NCI-H1105 treated with DMSO at 0.1 percent for 48 hours (cell line): ENCODE results near the gene ADK.
"Not testable (repeated sequence)": the region's sequence is repeated elsewhere in the genome, so short reads cannot be mapped to it uniquely, and the experiment has no call there.

Experiments
- DNase-seq: peaks from one replicate; lab custom pipeline; 2025; lab: John Stamatoyannopoulos, UW

The ADK gene

DNA sequence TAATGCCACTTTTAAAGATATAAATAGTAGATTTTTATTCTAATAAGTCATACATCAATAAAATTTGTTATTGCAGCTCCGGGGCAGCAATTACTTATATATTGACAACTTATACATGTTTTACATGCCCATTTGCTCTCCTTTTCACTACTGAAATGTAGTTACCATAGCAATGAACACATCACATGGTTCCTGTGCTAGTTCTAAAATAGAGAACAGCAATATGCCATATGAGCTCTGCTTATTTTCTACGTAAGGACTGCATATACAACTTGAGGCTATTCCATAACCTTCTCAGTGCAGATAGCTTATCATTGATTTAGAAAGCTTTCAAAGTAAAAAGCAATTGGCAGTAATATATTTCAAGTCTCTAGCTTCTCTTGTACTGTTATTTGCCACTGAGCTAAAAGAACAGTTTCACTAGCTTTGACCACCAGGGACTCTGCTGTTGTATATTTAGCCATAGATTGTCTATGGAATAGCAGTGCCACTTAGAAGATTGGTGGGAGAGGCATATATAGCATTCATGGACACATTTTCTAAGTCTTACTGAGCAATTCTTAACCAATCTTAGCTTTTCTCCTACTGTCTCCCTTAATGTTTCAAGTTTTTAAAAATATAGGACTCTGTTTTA lies 405.2 kb downstream of the ADK start:
- no peak for DNase-seq

DNA sequence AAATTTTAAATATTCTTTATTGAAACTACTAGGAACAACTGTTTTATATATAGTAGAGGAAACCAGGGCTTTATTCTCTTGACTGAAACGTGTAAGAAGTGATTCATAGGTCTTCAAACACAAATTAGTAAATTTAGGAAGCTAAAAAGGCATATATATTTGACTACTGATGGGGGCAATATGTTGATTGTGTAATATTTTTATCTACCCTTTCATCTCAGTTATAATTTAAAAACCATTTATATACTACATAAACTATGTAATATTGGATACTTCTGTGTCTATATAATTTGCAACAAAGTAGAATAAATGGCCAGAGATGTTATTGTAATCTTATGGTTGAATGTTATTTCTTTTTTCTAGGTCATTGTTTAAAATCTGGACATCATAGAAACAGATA lies 406.1 kb downstream of the ADK start:
- DNase-seq = no peak

DNA sequence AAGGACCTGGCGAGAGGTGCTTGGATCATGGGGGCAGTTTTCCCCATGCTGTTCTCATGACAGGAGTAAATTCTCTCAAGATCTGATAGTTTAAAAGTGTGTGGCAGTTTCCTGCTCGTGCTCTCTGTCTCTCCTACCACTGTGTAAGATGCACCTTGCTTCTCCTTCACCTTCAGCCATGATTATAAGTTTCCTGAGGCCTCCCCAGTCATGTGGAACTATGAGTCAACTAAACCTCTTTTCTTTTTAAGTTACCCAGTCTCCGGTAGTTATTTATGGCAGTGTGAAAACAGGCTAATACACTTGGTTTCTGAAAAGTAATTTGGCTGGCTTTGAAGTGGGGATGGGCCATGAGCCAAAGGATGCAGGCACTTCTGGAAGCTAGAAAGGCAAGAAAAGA lies 407.4 kb downstream of the ADK start:
- DNase-seq = no peak

DNA sequence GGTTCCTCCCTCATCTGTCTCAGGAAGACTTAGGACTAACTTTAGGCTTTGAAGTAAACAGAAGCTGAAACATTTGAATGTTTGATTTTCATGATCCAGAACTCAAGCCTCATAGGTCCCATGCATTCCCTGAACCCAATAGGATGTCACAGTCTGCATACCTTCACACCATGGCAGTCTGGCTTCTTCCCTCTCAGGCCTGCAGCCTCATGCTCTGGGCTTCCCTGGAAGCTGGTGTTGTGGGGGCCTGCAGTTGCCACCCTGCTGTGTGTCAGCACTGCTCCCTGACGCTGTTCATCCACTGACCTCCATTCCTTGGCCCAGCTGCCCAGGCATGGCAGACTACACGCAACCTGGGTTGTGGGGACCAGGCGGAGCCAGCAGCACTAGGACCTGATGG lies 407.9 kb downstream of the ADK start:
- no peak for DNase-seq

DNA sequence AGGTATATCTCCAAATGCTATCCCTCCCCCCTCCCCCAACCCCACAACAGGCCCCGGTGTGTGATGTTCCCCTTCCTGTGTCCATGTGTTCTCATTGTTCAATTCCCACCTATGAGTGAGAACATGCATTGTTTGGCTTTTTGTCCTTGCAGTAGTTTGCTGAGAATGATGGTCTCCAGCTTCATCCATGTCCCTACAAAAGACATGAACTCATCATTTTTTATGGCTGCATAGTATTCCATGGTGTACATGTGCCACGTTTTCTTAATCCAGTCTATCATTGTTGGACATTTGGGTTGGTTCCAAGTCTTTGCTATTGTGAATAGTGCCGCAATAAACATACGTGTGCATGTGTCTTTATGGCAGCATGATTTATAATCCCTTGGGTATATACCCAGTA lies 417.9 kb downstream of the ADK start:
- not testable (repeated sequence) for DNase-seq

DNA sequence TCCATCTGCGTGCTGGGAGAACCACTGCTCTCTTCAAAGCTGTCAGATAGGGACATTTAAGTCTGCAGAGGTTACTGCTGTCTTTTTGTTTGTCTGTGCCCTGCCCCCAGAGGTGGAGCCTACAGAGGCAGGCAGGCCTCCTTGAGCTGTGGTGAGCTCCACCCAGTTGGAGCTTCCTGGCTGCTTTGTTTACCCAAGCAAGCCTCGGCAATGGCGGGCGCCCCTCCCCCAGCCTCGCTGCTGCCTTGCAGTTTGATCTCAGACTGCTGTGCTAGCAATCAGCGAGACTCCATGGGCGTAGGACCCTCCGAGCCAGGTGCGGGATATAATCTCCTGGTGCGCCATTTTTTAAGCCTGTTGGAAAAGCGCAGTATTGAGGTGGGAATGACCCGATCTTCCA lies 422.5 kb downstream of the ADK start:
- not testable (repeated sequence) for DNase-seq

DNA sequence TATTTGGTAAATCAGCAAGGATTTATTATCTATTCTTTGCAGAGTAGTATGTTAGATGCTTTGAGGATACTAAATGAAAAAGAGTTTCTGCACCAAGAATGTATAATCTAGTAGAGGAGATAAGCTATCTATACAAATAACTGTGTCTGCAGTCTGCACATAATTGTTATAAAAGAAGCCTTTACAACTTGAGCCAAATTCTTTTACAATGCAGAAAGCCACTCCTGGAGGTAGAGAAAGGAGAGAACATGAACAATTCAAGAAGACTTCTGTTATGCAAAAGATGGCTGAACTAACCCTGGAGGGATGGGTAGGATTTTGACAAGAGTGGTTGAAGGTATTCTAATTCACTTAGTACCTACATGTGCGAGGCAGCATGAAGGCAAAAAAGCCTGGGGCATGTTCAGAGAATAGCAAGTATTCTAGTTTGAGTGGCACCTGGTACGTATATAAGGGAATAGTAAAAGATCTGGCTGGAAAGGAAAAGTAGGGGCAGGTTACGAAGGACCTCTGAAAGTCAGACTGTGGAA lies 424.2 kb downstream of the ADK start:
- DNase-seq = no peak

DNA sequence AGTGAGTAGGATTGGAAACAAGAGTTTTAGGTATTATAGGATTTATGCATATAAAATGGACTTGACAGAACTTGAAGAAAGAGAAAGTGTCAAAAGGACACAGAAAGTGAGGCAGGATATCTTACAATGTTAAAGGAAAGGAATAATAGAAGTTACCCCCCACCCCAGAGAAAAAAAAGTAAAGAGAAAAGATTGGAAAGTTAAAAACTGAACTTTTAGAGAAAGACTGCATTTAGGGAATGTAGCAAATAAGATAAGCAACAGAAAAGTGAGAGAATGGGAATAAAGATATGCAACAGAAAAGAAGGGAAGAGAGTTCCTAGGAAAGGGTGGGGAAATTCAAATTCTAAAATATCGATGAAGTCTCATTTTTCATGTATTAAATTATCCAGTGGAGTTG lies 424.9 kb downstream of the ADK start:
- no peak for DNase-seq

DNA sequence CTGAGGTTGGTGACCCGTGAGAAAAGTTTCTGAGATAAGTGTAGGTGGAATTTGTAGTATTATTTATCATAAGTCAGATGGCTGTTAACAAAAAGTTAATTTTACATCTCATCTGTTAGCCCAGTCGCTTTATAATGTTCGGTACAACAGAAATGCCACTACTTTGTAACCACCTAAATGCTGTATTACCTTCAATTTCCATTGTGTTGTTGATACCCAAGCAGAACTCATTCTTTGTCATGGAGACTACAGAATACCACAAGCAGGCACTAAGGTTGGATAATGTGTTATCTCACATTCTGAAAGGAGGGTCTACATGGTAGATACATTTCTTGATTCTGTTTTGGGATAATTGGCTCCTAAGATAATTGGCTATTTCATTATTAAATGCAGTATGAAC lies 425.6 kb downstream of the ADK start:
- no peak for DNase-seq

DNA sequence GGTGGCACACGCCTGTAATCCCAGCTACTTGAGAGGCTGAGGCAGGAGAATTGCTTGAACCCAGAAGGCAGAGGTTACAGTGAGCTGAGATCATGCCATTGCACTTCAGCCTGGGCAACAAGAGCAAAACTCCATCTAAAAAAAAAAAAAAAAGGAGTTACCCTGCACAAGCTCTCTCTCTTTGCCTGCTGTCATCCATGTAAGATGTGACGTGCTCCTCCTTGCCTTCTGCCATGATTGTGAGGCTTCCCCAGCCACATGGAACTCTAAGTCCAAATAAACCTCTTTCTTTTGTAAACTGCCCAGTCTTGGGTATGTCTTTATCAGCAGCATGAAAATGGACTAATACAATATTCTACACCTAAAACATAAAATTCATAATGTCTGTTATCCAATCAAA lies 429.4 kb downstream of the ADK start:
- not testable (repeated sequence) for DNase-seq

DNA sequence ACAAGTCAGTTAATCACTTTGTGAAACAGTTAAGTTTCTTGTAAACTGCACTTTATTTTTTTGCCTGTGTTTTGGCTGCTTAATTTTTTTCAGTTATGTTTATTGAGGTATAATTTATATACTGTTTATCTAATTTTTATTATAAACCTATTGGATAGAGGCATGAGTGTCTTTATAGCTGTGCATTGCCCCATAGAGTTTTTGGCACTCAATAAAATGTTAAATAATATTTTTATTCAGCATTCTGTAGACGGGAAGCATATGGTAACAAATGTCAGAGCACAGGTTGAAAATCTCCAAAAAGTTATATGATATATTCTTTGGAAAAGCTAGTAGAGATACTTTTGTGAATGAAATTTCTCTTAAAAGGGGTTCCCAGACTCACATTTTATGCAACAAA lies 431.5 kb downstream of the ADK start:
- DNase-seq = no peak

DNA sequence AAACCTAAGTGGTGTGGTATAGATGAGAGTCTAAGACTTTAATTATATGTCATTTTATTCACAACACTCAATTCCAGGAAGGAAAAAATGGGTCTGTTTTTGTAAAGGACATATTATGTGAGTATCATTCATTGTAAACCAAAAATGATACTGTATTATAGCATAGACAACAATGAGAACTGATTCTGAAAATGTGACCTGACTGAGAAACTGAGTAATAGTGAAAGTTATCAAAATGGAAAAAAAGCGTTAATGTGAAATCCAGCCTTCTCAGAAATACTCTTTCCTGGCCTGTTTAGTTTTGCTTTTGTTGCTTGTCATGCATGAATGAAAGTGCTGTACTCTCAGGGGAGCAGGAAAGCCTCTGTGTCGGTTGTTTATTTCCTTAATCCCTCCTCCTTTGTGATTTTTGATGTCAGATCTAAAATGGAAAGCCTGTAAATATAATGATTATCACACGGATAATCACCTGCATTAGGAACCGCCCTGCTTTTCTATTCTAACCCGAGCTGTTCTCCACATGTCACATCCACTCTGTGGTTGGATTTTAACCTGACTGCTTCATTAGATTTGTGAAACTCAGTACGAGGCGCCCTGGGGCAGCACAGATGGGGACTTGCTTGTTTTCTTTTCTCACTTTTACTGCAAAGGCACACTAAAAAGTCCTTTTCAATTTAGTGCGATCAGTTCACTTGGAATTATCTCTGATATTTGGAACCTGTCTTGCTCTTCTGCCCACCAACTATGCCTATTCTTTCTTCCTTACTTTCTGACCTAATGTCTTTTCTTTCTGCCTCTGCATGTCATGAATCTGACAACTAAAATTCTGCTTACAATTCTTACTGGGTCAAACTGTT lies 434.4 kb downstream of the ADK start:
- peak; percentile 42 for DNase-seq

DNA sequence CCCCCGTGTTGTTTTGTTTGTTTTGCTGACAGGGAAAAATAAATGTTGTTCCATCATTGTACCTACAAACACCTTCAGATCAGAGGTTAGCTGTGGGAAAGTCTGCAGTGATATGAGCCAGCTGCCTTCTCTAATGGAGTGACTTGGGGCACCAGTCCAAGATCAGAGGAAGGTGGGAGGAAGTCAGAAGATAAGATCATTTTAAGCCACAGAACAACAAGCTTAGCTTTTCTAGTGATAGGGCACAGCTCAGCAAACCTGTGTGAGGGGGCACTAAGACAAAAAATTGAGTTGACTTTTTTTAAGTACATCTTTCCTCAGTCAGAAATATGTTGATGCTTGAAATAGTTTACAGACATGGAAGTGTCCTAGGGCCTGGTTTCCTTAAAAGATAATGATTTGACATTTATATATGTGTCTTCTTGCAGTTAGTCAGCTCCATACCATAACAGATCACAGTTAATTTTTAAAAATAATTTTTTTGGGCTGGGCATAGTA lies 435.1 kb downstream of the ADK start:
- peak; percentile 29 for DNase-seq

DNA sequence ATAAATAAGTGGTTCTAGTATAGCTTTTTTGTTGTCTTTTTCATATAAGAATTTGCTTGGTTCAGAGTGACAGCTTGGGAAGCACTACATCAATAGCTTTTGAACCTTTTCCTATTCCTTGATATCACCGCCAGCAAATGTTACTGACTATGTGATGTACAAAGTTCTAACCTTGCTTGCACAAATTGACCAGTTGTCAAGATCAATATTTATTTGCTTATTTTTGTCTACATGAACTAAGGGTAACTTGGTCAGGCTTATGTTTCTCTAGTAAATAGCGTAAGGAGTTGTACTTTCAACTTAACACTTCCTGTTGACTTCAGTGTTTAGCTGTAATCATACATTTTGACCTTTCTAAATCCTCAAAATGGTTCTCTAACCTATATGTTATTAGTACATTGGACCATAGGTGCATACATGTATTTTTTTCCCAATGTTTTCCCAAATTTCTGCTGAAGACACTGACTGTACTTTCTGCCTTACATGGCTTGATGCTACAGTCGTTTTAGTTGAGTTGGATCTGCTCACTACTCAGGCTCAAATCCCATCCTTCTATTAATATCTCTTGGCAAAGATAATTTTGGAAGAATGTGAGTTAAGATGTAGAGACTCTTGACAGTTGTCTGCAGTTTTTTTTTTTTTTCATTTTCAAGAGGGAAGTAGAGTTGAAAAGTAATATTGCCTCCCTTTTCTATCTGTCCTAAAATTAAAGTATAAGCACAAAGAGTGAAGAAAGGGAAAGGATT lies 436.3 kb downstream of the ADK start:
- no peak for DNase-seq

DNA sequence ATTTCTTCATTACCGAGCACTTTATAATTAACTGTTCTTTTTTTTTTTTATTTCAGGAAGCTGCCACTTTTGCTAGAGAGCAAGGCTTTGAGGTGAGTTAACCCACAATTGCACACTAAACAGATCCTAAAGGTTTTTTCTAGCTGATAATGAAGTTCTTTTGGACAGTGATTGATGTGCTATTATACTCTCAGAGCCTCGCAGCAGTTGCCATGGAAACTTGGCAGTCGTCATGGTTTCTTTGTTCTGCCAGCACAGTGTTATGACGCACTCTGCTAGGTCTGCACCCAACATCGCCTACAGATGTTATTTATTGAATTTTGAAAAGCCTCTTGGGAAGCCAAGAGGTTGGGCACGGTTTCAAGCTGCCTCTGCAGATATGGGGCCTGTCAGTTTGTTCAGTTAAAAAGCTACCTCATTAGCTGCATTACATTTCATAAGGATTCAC lies 438.2 kb downstream of the ADK start:
- DNase-seq = peak; percentile 96

DNA sequence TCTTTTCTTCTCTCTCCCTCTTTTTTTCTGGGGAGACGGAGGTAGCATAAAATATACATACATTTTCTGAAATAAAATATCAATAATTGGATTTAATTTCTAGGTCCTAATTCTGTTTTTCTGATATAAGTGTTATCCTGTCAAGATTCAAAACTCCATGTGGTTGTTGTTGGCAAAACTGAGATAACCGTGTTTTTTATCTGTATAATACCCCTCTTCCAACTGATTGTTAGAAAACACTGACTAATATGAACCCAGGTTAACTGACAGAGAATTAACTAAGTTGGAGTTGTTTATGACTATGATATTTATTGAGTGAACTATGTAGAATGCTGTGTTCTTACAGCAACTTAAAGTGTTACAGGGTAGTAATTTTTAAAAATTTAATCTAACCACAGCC lies 438.8 kb downstream of the ADK start:
- DNase-seq = no peak

DNA sequence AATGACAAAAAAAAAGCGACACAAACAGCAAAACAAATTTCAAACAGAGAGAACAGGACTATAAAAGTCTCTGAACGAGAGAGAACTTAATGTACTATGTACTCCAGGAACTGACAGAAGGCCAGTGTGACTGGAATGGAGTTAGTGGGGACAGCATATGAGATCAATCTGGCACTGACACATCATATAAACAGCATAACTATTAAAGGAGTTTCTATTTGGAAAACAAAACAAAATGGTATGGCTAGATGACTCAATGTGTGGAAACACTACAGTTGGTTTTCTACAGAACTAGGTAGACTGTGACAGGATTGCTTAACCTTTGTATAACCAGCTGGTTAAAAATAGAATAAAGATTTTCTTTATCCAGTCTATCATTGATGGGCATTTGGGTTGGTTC lies 442.4 kb downstream of the ADK start:
- no peak for DNase-seq

DNA sequence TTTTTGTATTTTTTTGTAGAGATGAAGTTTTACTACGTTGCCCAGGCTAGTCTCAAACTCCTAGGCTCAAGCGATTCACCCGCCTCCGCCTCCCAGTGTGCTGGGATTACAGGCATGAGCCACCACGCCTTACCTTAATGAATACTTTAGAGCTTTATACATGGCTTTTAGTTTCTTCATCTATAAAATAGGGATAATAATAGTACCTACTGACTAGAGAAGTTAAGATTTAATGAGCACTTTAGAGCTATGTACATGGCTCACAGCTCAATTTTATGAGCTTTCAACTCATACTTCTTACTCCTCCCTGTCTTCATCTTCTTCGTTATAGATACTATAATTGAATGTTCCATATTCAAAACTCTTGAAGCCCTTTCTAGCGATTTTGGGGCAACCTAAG lies 445.7 kb downstream of the ADK start:
- DNase-seq = no peak

DNA sequence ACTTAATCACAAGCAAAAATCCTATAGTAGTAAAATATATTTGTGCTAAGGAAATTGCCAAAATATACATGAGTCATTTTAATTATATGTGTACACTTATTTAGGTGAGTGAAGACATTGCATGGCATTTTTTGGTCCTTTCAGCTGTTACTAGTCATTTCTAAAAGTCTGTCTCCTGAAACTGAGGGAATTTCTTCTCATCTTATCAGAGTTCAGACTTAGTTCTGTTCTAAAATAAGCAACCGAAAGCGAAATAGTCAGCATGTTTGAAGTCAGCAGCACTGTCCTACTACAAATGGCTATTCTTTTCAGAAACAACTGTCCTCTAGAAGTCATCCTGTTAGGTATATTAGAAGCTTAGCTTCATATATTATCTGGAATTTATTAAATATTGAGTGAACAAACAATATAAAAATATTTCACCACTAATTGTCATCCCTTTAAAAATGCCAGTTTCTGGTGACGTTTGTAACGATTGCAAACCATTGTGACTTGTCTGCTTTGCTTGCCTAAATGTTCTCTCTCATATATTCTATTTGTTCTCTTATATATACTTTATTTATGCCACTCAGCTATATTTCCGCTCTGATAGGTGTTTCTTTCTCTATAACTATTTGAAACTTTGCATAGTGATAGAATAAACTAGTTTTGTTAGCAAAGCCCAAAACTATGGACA lies 448.0 kb downstream of the ADK start:
- DNase-seq = no peak

DNA sequence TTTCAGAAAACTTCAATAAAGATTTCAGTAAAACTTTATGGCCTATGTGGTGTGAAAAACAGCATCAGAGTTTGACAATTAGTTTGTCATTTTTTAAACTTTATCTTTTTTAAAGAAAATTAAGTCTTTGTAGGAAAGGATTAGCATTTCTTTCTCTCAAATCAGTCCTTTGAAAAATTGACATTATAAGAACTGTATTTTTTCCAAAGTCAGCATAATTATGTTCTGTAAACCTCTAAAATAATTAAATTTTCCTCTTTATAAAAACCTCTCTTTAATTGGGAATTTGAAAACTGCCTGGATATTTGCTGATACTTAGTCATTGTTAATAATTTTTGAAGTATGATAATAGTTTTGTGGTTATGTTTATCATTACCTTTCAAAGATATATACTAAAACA lies 448.7 kb downstream of the ADK start:
- no peak for DNase-seq

DNA sequence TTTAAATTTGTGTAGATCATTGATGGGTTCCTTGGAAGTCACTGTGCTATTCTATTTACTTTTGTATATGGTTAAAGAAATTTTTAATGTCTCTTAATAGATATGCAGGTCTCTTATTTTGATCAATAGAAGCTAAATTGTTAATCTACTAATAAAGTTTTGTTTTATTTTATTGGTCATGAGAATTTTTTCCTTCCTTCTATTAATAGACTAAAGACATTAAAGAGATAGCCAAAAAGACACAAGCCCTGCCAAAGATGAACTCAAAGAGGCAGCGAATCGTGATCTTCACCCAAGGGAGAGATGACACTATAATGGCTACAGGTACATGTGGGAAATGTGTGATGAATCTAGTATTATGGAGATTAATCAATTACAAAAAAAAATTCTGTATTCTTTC lies 449.1 kb downstream of the ADK start:
- no peak for DNase-seq

DNA sequence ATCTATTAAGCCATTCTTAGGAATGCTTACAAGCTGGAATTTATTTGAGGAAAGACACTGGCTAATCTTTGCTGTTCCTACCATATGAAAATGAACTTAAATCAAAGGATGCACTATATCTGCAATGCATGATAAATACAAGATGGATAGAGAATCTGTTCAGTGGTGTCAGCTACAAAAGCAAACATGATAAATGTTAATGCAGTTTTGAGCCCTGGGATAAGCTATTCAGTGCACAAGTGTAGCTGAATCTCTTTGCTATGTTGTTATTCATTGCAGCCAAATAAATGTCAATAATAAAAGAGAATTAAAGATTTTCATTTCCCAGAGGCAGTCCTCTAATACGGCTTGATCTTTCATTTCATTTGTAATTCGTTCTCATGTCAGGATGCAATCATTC lies 451.6 kb downstream of the ADK start:
- no peak for DNase-seq
